HEK293T (cell line): Measurements from ENCODE around the gene ARRDC3.

Experiments used
- ARNT ChIP-seq: fragments of 450-650 bp; IDR thresholded peaks from 2 replicates; pipeline ENCODE4 v1.6.1; 2017; ENCODE audit warnings: mild to moderate bottlenecking
- BHLHE40 ChIP-seq: fragments of 450-650 bp; IDR thresholded peaks from 2 replicates; pipeline ENCODE4 v1.6.1; 2016; ENCODE audit warnings: mild to moderate bottlenecking, moderate library complexity, borderline replicate concordance
- CTBP1 ChIP-seq: fragments of 450-650 bp; IDR thresholded peaks from 2 replicates; pipeline ENCODE4 v1.6.1; 2016; ENCODE audit warnings: borderline replicate concordance
- ELF4 ChIP-seq: fragments of 450-650 bp; IDR thresholded peaks from 2 replicates; pipeline ENCODE4 v1.6.1; 2017; ENCODE audit warnings: antibody characterized with exemption
- FOXM1 ChIP-seq: fragments of 450-650 bp; IDR thresholded peaks from 2 replicates; pipeline ENCODE4 v1.6.1; 2017; ENCODE audit warnings: mild to moderate bottlenecking, borderline replicate concordance
- L3MBTL2 ChIP-seq: fragments of 450-650 bp; conservative IDR thresholded peaks from 2 replicates; pipeline ENCODE4 v1.6.1; 2016; ENCODE audit warnings: mild to moderate bottlenecking
- SUZ12 ChIP-seq: fragments of 450-650 bp; IDR thresholded peaks from 2 replicates; pipeline ENCODE4 v1.6.1; 2016; ENCODE audit warnings: mild to moderate bottlenecking

- TF ChIP-seq BHLHE40 (no peak), CTBP1 (no peak), SUZ12 (no peak), ARNT (no peak), L3MBTL2 (no peak), ELF4 (no peak), FOXM1 (no peak)
Observed at GRCh38 chr5:91369480-91369879, 13.6 kb downstream of the ARRDC3 start.
